Colonic mucosa (tissue), 4 donors: ENCODE results near the gene LRRTM4. TPM values are rescaled to one million over a fixed set of nuclear protein-coding genes. Genes with fewer than 3 reads are reported as not detected.

Experiments
- DNase-seq: peaks from one replicate; pipeline ENCODE4 v3.0.0-alpha.2; 2020
- H3K27ac ChIP-seq: fragments of 200-600 bp; one replicate; pipeline ENCODE4 v1.8.0; 2021
- H3K27me3 ChIP-seq: fragments of 200-600 bp; one replicate; pipeline ENCODE4 v1.8.0; 2021
- H3K36me3 ChIP-seq: fragments of 200-600 bp; one replicate; pipeline ENCODE4 v1.8.0; 2021
- H3K4me1 ChIP-seq: fragments of 200-600 bp; one replicate; pipeline ENCODE4 v1.8.0; 2021; ENCODE audit warnings: mild to moderate bottlenecking
- H3K4me3 ChIP-seq: fragments of 200-600 bp; one replicate; pipeline ENCODE4 v1.8.0; 2021
- H3K9ac ChIP-seq, 2 donors: one replicate each; pipeline ENCODE4 v1.7.0; 2013; ENCODE audit warnings: control low read depth in 2 of 2, low read depth in 2 of 2, low read length in 2 of 2
- H3K9me3 ChIP-seq: fragments of 200-600 bp; one replicate; pipeline ENCODE4 v1.8.0; 2021
- intact Hi-C: fragments of 100-400 bp; cut with DNase I; formaldehyde crosslinking; loops from one replicate; pipeline ENCODE4 v1.14.1; 2022
- total RNA-seq, 2 donors: library from RNA; stranded (reverse); fragmentation: NEBNext Ultra II Directional in 1 of 2; extraction: Animal tissue kit (Norgen Biotek cat#: 25700) in 1 of 2; gene quantifications; one replicate each; pipeline ENCODE4 v1.2.1, GENCODE V29; 2021
- TF ChIP-seq, protein P1 (sequence below): fragments of 200-600 bp; IDR thresholded peaks from one replicate; pipeline ENCODE4 v1.8.0; 2022; ENCODE audit warnings: antibody characterized with exemption, mild to moderate bottlenecking
- donor health status: healthy.
- donor health status: DM: no; HTN: no; CAD: no.
- donor health status: DM: no; HTN: no; CAD: no.

Gene LRRTM4
- total RNA-seq, 2 donors from 2014 or later = 0.32 TPM; not detected in 1

- H3K27me3 ChIP-seq = no peaks in the 10 kb centered on the region
- H3K27ac ChIP-seq = no peak overlapping the region
- DNase-seq = no peak
- TF ChIP-seq, protein P1, sequence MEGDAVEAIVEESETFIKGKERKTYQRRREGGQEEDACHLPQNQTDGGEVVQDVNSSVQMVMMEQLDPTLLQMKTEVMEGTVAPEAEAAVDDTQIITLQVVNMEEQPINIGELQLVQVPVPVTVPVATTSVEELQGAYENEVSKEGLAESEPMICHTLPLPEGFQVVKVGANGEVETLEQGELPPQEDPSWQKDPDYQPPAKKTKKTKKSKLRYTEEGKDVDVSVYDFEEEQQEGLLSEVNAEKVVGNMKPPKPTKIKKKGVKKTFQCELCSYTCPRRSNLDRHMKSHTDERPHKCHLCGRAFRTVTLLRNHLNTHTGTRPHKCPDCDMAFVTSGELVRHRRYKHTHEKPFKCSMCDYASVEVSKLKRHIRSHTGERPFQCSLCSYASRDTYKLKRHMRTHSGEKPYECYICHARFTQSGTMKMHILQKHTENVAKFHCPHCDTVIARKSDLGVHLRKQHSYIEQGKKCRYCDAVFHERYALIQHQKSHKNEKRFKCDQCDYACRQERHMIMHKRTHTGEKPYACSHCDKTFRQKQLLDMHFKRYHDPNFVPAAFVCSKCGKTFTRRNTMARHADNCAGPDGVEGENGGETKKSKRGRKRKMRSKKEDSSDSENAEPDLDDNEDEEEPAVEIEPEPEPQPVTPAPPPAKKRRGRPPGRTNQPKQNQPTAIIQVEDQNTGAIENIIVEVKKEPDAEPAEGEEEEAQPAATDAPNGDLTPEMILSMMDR = no peak
- no peak overlapping the region for H3K9ac ChIP-seq
- no peaks in the 10 kb centered on the region for H3K9me3 ChIP-seq
- H3K4me1 ChIP-seq = no peaks in the 10 kb centered on the region
- no peak overlapping the region for H3K4me3 ChIP-seq
- H3K36me3 ChIP-seq = no peaks in the 10 kb centered on the region
- intact Hi-C loops = no loop called here
Observed at GRCh38 chr2:76921006-76921405, 601.2 kb downstream of the LRRTM4 start.

DNA sequence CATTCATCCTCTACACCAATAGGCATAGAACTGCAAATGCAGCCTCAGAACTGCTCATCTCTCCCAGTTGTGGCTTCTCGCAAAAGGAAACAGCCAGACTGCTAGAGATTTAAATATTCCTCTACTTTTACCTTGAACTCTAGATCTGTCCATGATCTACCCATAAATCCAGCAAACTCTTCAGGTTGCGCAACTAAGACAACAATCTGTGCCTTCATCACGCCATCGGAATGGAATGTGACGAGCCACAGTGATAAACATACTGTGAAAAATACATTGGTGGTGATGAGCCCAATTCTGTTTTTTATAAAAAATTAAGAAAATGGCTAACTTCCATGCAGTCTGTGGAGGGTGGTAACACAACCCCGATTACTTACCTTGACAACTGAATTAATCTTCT, 626.7 kb downstream of the LRRTM4 start:
- Histone ChIP-seq H3K4me3 (no peak overlapping the region), H3K4me1 (no peaks in the 10 kb centered on the region), H3K27me3 (no peaks in the 10 kb centered on the region), H3K36me3 (no peaks in the 10 kb centered on the region), H3K9me3 (no peaks in the 10 kb centered on the region), H3K27ac (no peak overlapping the region), H3K9ac (no peak overlapping the region)
- TF ChIP-seq, protein P1 = no peak
- DNase-seq = no peak
- intact Hi-C loops = no loop called here

- Histone ChIP-seq H3K4me3 (no peak overlapping the region), H3K36me3 (no peaks in the 10 kb centered on the region), H3K27me3 (no peaks in the 10 kb centered on the region), H3K9ac (no peak overlapping the region), H3K9me3 (no peaks in the 10 kb centered on the region), H3K4me1 (no peaks in the 10 kb centered on the region), H3K27ac (no peak overlapping the region)
- DNase-seq = no peak
- TF ChIP-seq, protein P1 = no peak
- intact Hi-C loops = no loop called here
Observed at GRCh38 chr2:76870581-76870980, 651.6 kb downstream of the LRRTM4 start.

- H3K9me3 ChIP-seq = no peaks in the 10 kb centered on the region
- no peak overlapping the region for H3K27ac ChIP-seq
- TF ChIP-seq, protein P1 = no peak
- no peak overlapping the region for H3K9ac ChIP-seq
- no peaks in the 10 kb centered on the region for H3K36me3 ChIP-seq
- no peak for DNase-seq
- no peaks in the 10 kb centered on the region for H3K4me1 ChIP-seq
- intact Hi-C loops = no loop called here
- H3K4me3 ChIP-seq = no peak overlapping the region
- H3K27me3 ChIP-seq = no peaks in the 10 kb centered on the region
Observed at GRCh38 chr2:76870011-76870410, 652.2 kb downstream of the LRRTM4 start.

DNA sequence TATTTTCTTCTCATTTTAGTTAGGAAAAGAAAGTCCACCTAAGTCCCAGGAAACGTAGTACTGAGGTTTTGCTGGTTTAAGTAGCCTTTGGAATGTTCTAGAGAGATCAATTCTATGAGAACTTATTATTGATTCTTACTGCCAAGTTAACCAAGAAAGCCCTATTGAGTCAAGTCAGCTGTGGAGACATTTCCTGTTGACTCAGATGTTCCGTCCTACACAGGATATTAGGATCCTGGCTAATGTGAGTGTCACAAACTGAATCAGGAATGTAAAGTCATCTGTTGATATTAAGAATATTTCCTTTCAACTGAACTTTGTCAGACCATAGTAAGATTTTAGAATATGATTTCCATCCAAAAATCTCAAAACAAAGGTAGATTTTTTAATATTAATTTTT, 654.3 kb downstream of the LRRTM4 start:
- H3K36me3 ChIP-seq = no peaks in the 10 kb centered on the region
- no peak for DNase-seq
- intact Hi-C loops = no loop called here

More for the DNA sequence above, 654.3 kb downstream of the LRRTM4 start:
- TF ChIP-seq, protein P1 = no peak
- no peak overlapping the region for H3K4me3 ChIP-seq
- H3K9me3 ChIP-seq = no peaks in the 10 kb centered on the region
- no peaks in the 10 kb centered on the region for H3K27me3 ChIP-seq
- no peak overlapping the region for H3K27ac ChIP-seq
- H3K9ac ChIP-seq = no peak overlapping the region
- no peaks in the 10 kb centered on the region for H3K4me1 ChIP-seq
